K562 (cell line): ENCODE measurements around the gene EIF3M. TPM values are rescaled to one million over a fixed set of nuclear protein-coding genes. Genes with fewer than 3 reads are reported as not detected.

Experiments used
- E2F8 ChIP-seq: fragments of 450-650 bp; IDR thresholded peaks from 2 replicates; pipeline ENCODE4 v1.7.1; 2018; ENCODE audit warnings: mild to moderate bottlenecking, low read depth; ENCODE audit not compliant: partially characterized antibody
- ERF ChIP-seq: fragments of 450-650 bp; formaldehyde crosslinking; IDR thresholded peaks from 2 replicates; pipeline ENCODE4 v1.4.0; 2020; ENCODE audit warnings: mild to moderate bottlenecking, mixed read lengths
- FOXK1 ChIP-seq: sonication (generic); formaldehyde crosslinking; IDR thresholded peaks from 2 replicates; pipeline ENCODE4 v1.8.0; 2022; ENCODE audit warnings: missing genetic modification reagents, mild to moderate bottlenecking, borderline replicate concordance
- GTF2F1 ChIP-seq: IDR thresholded peaks from 2 replicates; pipeline ENCODE4 v1.6.1; 2011; ENCODE audit warnings: low read depth, low read length, improper control_type of control experiment
- HNRNPH1 ChIP-seq: fragments of 200-400 bp; formaldehyde crosslinking; optimal IDR thresholded peaks from 2 replicates; pipeline ENCODE3; 2017; ENCODE audit warnings: low read depth, mild to moderate bottlenecking, low read length, moderate library complexity
- KLF10 ChIP-seq: fragments of 250-450 bp; sonication (Bioruptor Pico); IDR thresholded peaks from 2 replicates; pipeline ENCODE4 v1.6.1; 2021; ENCODE audit warnings: matching md5 sums
- NCOA6 ChIP-seq: fragments of 450-650 bp; IDR thresholded peaks from 2 replicates; pipeline ENCODE4 v1.6.1; 2017; ENCODE audit warnings: mild to moderate bottlenecking
- NFIX ChIP-seq: fragments of 250-450 bp; sonication (Bioruptor Pico); IDR thresholded peaks from 2 replicates; pipeline ENCODE4 v1.4.0; 2020; ENCODE audit warnings: low read depth, mild to moderate bottlenecking, moderate library complexity
- PML ChIP-seq: IDR thresholded peaks from 2 replicates; pipeline ENCODE4 v1.6.1; 2012; ENCODE audit warnings: low read length, inconsistent platforms
- RHOXF2B ChIP-seq: fragments of 250-450 bp; sonication (Bioruptor Pico); conservative IDR thresholded peaks from 2 replicates; pipeline ENCODE4 v1.5.1; 2021
- SNIP1 ChIP-seq: fragments of 450-650 bp; IDR thresholded peaks from 2 replicates; pipeline ENCODE4 v1.7.1; 2017; ENCODE audit warnings: low read depth, mild to moderate bottlenecking
- TAL1 ChIP-seq: fragments of 450-650 bp; IDR thresholded peaks from 2 replicates; pipeline ENCODE4 v1.6.1; 2016; ENCODE audit warnings: mild to moderate bottlenecking
- XRCC3 ChIP-seq: fragments of 450-650 bp; IDR thresholded peaks from 2 replicates; pipeline ENCODE4 v1.6.1; 2017; ENCODE audit warnings: mild to moderate bottlenecking, moderate library complexity
- ZBTB40 ChIP-seq, 2 experiments: fragments of 450-650 bp in 1 of 2; sonication (generic) in 1 of 2; formaldehyde crosslinking in 1 of 2; IDR thresholded peaks; 2 replicates each; pipeline versions ENCODE4 v1.7.1 to v1.9.0; 2016 to 2022; ENCODE audit warnings: inconsistent platforms in 1 of 2, mild to moderate bottlenecking in 1 of 2, missing genetic modification reagents in 1 of 2
- ZFP36 ChIP-seq: fragments of 150-350 bp; IDR thresholded peaks from 2 replicates; pipeline ENCODE4 v1.6.1; 2018; ENCODE audit warnings: low read length, low read depth; ENCODE audit not compliant: partially characterized antibody
- ZNF408 ChIP-seq: fragments of 250-450 bp; sonication (Bioruptor Pico); IDR thresholded peaks from 2 replicates; pipeline ENCODE4 v1.4.0; 2020; ENCODE audit warnings: low read depth, mild to moderate bottlenecking, moderate library complexity
- polyA plus RNA-seq, 8 experiments: library from polyadenylated mRNA; depleted of rRNA in 4 of 8; stranded (reverse) in 5 of 8; unstranded in 3 of 8; fragments of >200 nt; fragmentation: Nextera tagmentation in 2 of 8; fragmentation: Illumina TruSeq in 1 of 8; extraction: Ambion mirVana in 2 of 8; extraction: Trizol in 1 of 8; gene quantifications; 2 replicates each; pipeline versions ENCODE4 v1.2.1 to v1.2.3, GENCODE V29; 2011 to 2014; ENCODE audit warnings: inconsistent platforms in 1 of 8, missing spikeins in 1 of 8
- total RNA-seq, 7 experiments: library from RNA; depleted of rRNA in 6 of 7; stranded (reverse); fragments of >200 nt in 6 of 7; fragmentation: Illumina TruSeq in 2 of 7; extraction: Trizol in 2 of 7; gene quantifications; 2 replicates each; pipeline versions ENCODE4 v1.2.1 to v1.2.3, GENCODE V29; 2011 to 2021; ENCODE audit warnings: low replicate concordance in 1 of 7

The EIF3M gene
- total and polyA plus RNA-seq, 9 of the 15 experiments (the other 6 are each of a cell fraction or from before 2014, with no cell fraction given) = 602 to 2,015 (median 1,058) TPM

- no peak for TF ChIP-seq TAL1
- TF ChIP-seq ZBTB40 (IDR thresholded peaks at IDR 0.05) = peak; percentile 98
- no peak for TF ChIP-seq ZBTB40 (CRISPR knock-in tag; IDR thresholded peaks at IDR 0.05)
- TF ChIP-seq NCOA6 = no peak
- no peak for TF ChIP-seq RHOXF2B (CRISPR knock-in tag)
- peak; percentile 64; the same call in 1 of the 2 replicates for TF ChIP-seq GTF2F1
- TF ChIP-seq E2F8 = peak; percentile 85
- TF ChIP-seq XRCC3 = no peak
- no peak for TF ChIP-seq KLF10 (CRISPR knock-in tag)
- peak; percentile 40; the same call in 1 of the 2 replicates for TF ChIP-seq ERF (CRISPR knock-in tag)
- no peak for TF ChIP-seq ZFP36
- peak; percentile 72; the same call in 1 of the 2 replicates for TF ChIP-seq PML
- TF ChIP-seq FOXK1 (CRISPR knock-in tag) = no peak
- no peak for TF ChIP-seq ZNF408 (CRISPR knock-in tag)
- no peak for TF ChIP-seq SNIP1
- no peak for TF ChIP-seq HNRNPH1
- TF ChIP-seq NFIX (CRISPR knock-in tag) = no peak
Observed at GRCh38 chr11:32583459-32584271, at the start of gene EIF3M (continued).
